Glomerular visceral epithelial cell (primary cell): ENCODE results near the gene PCF11.
"Not testable (repeated sequence)": the region's sequence is repeated elsewhere in the genome, so short reads cannot be mapped to it uniquely, and the experiment has no call there.

ENCODE experiments used
- DNase-seq: peaks from one replicate; pipeline ENCODE4 v3.0.0-alpha.2; 2016; ENCODE audit errors: extremely low spot score

Gene PCF11, protein sequence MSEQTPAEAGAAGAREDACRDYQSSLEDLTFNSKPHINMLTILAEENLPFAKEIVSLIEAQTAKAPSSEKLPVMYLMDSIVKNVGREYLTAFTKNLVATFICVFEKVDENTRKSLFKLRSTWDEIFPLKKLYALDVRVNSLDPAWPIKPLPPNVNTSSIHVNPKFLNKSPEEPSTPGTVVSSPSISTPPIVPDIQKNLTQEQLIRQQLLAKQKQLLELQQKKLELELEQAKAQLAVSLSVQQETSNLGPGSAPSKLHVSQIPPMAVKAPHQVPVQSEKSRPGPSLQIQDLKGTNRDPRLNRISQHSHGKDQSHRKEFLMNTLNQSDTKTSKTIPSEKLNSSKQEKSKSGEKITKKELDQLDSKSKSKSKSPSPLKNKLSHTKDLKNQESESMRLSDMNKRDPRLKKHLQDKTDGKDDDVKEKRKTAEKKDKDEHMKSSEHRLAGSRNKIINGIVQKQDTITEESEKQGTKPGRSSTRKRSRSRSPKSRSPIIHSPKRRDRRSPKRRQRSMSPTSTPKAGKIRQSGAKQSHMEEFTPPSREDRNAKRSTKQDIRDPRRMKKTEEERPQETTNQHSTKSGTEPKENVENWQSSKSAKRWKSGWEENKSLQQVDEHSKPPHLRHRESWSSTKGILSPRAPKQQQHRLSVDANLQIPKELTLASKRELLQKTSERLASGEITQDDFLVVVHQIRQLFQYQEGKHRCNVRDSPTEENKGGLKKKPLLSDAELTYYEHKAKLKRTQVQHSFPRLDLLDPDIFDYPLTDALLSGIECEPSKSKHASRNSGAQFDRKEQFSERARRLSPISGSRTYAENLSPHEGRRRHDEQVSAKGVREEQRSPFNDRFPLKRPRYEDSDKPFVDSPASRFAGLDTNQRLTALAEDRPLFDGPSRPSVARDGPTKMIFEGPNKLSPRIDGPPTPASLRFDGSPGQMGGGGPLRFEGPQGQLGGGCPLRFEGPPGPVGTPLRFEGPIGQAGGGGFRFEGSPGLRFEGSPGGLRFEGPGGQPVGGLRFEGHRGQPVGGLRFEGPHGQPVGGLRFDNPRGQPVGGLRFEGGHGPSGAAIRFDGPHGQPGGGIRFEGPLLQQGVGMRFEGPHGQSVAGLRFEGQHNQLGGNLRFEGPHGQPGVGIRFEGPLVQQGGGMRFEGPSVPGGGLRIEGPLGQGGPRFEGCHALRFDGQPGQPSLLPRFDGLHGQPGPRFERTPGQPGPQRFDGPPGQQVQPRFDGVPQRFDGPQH (N-terminal part only)

DNA sequence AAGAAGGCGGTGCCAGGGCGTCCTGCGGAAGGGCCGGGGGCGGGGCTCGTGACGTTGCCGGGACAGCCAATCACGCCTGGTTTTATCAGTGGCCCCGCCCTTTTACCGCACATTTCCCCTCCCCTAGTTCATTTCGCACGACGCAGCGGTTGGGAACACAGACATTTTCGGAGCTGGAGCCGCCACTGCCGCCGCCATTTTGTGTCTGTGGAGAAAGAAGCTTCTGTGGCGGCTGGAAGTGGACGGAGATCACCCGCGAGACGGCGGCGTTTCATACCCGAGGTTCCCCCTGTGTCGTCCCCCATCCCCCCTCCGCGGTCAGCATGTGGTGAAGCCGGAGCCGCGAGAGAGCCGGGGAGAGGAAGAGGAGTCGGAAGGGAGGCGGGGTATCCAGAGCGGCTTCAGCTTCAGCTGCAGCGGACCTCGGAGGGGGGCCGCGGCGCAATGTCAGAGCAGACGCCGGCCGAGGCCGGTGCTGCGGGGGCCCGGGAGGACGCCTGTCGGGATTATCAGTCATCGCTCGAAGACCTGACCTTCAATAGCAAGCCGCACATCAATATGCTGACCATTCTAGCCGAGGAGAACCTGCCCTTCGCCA, at the start of gene PCF11:
TSS of gene PCF11 (plus strand) at position 136 of the 598 bp plus-strand sequence. CDS start at position 445, 309 bp downstream.
- DNase-seq = no peak

GRCh38 chr11:83112886-83113285, 44.0 kb upstream of the PCF11 start:
- DNase-seq = no peak

DNA sequence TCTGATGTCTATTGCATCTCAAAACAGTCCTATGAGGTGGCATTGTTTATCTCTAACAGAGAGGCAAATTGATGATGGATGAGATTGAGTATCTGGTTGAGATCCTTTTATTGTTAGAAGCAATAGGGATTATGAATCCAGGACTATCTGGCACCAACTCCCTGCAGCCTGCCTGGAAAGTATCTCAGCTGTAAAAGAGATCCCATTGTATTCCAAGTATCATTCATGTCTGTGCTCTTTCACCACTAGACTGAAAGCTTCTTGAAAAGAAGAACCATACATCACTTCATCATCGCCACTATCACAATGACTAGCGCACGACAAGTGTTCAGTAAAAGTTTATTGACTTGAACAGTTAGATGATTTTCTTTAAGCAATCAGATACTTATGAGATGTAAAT, 41.9 kb upstream of the PCF11 start:
- DNase-seq = no peak

- DNase-seq = no peak
These were observed 41.4 kb upstream of the PCF11 start for GRCh38 chr11:83115551-83115950.

GRCh38 chr11:83116015-83116641, 40.8 kb upstream of the PCF11 start:
- DNase-seq = no peak

GRCh38 chr11:83118814-83119213, 38.1 kb upstream of the PCF11 start:
- no peak for DNase-seq

- DNase-seq = no peak
These were observed 37.7 kb upstream of the PCF11 start for GRCh38 chr11:83119216-83119615.

GRCh38 chr11:83120327-83120726, 36.6 kb upstream of the PCF11 start:
- no peak for DNase-seq

DNA sequence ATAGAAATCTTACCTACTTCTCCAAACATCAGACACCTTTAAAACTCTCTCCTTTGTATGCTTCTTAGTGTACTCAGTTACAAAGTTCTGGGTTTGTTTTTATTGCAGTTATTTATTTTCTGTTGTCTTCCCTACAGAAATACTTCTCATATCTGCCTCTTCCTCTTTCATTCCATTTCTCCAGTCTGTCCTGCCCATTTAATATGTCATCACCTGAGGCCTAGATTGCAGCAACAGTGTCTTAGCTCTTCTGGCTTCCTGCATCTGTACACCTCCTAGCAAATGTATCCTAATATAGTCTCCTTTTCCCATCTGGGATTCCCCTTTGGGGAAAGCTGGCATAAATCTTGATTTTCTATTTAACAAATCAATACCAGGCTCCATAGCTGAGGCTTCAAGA, 34.9 kb upstream of the PCF11 start:
- no peak for DNase-seq

- no peak for DNase-seq
These were observed 34.2 kb upstream of the PCF11 start for GRCh38 chr11:83122766-83123165.

DNA sequence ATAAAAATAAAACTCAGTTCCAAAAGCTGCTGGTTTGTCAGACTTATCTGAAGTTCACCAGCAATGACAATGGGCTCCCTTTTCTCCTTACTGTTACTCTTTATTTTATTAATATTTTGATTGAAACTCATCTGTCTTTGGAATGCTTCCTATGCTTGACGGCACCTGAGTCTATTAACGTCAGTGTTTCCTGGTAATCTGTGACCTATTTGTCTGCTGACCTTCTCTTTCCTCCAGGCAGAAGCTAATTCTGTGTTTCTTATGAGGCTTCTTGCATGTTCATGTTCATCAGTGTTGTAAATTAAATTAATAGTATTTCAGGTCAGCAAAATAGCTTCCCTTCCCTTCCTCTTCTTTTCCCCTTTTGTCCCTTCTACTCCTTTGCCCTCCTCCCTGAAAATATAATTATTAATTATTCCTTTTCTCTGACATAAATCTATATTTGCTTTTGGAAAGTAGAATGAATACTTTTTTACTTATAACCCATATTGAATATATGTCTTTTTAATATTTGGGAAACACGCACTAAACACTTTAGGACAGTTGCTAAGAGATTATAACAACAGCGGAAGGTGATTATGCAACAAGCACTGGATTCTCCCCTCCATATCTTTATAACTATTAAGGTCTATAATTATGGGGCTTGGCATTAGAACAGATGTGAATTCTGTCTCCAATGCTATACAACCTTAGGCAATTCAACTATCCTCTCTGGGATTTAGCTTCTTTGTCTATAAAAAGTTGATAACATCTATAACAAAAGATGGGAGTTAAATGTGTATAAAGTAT, 32.1 kb upstream of the PCF11 start:
- no peak for DNase-seq

DNA sequence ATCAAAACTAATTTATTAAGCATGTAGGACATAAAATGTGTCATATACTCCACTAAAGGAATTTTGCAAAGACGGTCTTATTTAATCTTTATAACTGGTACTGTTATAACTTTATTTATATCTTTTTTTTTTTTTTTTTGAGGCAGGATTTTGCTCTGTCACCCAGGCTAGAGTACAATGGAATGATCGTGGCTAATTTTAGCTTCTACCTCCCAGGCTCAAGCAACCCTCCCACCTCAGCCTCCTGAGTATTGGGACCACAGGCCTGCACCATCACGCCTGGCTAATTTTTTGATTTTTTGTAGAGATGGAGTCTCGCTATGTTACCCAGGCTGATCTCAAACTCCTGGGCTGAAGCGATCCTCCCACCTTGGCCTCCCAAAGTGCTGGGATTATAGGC, 31.4 kb upstream of the PCF11 start:
- DNase-seq = no peak

DNA sequence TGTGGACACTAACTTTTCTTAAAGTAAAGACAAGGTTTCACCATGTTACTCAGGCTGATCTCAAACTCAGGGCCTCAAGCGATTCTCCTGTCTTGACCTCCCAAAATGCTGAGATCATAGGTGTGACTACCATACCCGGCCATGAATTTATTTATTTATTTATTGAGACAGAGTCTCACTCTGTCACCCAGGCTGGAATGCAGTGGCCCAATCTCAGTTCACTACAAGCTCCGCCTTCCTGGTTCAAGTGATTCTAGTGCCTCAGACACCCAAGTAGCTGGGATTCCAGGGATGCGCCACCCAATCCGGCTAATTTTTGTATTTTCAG, 29.7 kb upstream of the PCF11 start:
- DNase-seq = no peak

DNA sequence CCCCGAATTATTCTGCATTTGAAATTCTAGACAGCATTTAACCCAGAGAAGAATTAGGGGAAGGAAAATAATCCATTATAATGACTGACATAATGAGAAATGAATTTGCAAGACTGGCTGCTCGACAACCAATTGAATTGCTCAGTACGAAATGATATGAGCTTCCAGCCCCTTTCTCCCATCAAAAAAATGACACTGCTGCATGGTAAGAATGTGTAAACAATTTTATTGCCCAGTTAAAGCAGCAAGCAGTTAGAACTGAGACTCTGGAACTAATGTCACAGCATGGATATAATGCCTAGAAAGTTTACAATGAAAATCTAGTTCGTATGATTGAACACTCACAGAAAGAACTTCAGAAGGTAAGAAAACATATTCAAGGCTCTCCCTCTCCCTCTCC, 24.7 kb upstream of the PCF11 start:
- no peak for DNase-seq

- not testable (repeated sequence) for DNase-seq
These were observed 23.7 kb upstream of the PCF11 start for GRCh38 chr11:83133266-83133665.

- DNase-seq = no peak
These were observed 17.6 kb upstream of the PCF11 start for GRCh38 chr11:83139310-83139709.

- DNase-seq = no peak
These were observed 16.1 kb upstream of the PCF11 start for GRCh38 chr11:83140691-83141455.

- DNase-seq = no peak
These were observed 9.0 kb upstream of the PCF11 start for GRCh38 chr11:83147895-83148294.

GRCh38 chr11:83150450-83150849, 6.5 kb upstream of the PCF11 start:
- DNase-seq = no peak
